Measurements from ENCODE around the gene TNIK. TPM values are rescaled to one million over a fixed set of nuclear protein-coding genes. Genes with fewer than 3 reads are reported as not detected.

TNIK gene
- total and polyA plus RNA-seq, 10 of the 15 experiments (the other 5 are each of a cell fraction or from before 2014, with no cell fraction given), result 13.9 to 74.3 (median 48.2) TPM

DNA sequence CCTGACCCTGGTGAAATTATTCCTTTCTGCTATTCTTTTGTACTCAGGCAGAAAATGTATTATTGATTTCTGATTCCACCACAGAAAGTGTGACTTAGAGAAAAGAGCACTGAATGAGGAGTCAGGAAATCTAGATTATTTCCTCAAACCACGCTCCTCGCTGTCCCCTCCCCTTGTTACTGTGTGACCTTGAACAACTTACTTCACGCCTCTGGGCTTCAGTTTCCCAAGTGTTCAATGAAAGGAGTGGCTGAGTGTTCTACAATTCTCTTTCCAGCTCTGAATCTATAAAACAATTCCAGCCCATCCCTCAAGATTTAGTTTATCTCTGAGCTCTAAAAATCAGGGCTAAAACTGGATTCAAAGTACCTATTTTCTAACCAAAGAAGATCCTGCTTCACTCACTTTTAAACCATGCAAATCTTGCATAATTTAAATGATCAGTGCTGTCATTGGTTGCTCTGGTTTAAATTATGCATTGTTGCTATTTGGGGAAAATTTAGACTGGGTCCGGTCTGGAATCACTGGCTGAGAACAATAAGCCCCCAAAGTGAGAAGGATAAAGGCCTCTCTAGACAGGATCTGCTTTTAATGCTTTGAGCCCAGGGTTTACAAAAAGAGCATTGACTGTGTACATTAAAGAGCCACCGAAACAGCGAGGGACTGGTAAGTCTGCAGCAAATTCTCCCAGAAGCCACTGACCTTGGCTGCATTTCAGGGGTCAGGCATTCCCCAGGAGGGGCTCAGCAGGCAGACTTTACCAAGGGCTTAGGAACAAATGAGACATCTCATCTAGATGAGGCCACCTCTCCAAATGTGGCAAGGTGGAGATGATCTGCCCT, 3.2 kb downstream of the TNIK start (continued):
- peak; percentile 52; the same call in 1 of the 2 replicates for TF ChIP-seq NFYB (IDR thresholded peaks at IDR 0.05; ENCODE audit: insufficient read depth, low read depth, low read length)
- no peak for TF ChIP-seq HCFC1 (IDR thresholded peaks at IDR 0.05; ENCODE audit: low read length)
- no peak for TF ChIP-seq JUND (IDR thresholded peaks at IDR 0.05; ENCODE audit: low read depth, low read length)
- TF ChIP-seq PAX5 (IDR thresholded peaks at IDR 0.05; ENCODE audit: borderline replicate concordance, low read depth, low read length), result no peak
- TF ChIP-seq MLLT1 (IDR thresholded peaks at IDR 0.05), result no peak

DNA sequence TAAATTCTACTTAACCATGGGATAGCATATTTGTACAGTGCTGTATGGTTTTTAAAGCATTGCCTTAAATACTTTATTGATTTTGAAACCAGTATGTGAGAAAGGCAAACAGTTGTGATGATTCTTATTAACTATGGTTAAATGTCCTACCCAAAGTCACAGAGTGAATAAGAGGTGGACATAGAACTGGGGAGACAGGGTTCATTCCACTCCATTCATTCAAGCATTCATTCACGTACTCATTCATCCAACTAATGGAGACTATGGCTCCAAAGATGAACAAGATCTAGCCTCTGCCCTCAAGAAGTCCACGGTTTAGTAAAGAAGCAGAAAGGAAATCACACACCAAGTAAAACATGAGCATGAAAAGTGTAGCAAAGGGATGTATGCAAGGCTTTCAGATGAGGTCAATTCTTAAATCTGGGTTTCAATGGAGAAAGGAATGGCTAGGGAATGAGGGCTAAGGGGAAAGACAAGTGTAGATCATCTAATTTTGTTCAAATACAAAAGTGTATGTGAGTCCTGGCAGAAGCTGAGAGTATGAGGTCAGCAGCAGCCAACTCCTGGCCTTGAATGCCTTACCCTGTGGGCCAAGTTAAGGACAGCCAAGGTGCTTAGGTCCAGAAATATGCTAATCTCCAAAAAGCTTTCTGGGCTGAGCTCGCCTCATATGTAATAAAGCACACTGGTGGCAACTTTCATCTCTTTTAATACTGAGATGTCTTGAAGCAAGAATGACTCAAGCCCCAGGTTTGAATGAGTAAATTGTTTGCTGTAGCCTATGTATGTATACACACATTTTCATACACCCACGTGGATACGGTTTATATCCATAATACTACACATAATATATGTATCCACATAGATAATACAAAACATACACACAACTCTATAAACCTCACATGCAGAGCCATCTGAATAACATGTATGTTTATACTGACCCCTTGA, 4.3 kb downstream of the TNIK start:
- in situ Hi-C loops (cut with MboI), result loop anchor here (5.0 kb wide), 1 partner anchor 269 kb away; no protein-coding TSS in a partner anchor
- H3K4me3 ChIP-seq, result peak overlapping the region; percentile 98
- DNase-seq (ENCODE audit: low read depth, low spot score) (no peak), ATAC-seq (no peak), FAIRE-seq (no peak)
- ChIA-PET RAD21 (ENCODE audit: unreplicated experiment) (interaction anchor here (0.7 to 2.0 kb wide), 12 partner anchors 16 to 290 kb away, joined by 3 to 5 read pairs (median 3); no protein-coding TSS in a partner anchor), SMC1A (ENCODE audit: uncharacterized antibody, unreplicated experiment) (interaction anchor here (0.6 to 4.8 kb wide), 14 partner anchors 9 to 367 kb away, joined by 3 to 26 read pairs (median 3); no protein-coding TSS in a partner anchor), POLR2A (interaction anchor here (0.6 to 2.2 kb wide), 6 partner anchors 12 to 232 kb away, joined by 3 to 5 read pairs (median 4); no protein-coding TSS in a partner anchor), CTCF (interaction anchor here (0.8 to 1.8 kb wide), 8 partner anchors 13 to 406 kb away, joined by 3 to 10 read pairs (median 4); no protein-coding TSS in a partner anchor)
- no peak overlapping the region for H2AFZ ChIP-seq (ENCODE audit: control insufficient read depth, low read depth, low read length)
- H3K27me3 ChIP-seq (replicated peaks in 1 of 2; ENCODE audit: control insufficient read depth in 2 of 2, insufficient read depth in 2 of 2, low read length in 1 of 2), result no peaks in the 10 kb centered on the region
- H3K9me3 ChIP-seq (replicated peaks; ENCODE audit: control insufficient read depth, insufficient read depth, low read length), result no peaks in the 10 kb centered on the region
- H3K36me3 ChIP-seq (ENCODE audit: control insufficient read depth in 2 of 2, insufficient read depth in 2 of 2, low read length in 1 of 2), result peaks cover 0 to 6% of the 10 kb centered on the region in 2 experiments; a peak in 1 of 4 replicates
- peak; percentile 85 for TF ChIP-seq ZNF24 (IDR thresholded peaks at IDR 0.05)
- TF ChIP-seq MXI1 (IDR thresholded peaks at IDR 0.05; ENCODE audit: low read depth, low read length), result peak; percentile 43; the same call in 1 of the 2 replicates
- TF ChIP-seq NR2C2 (IDR thresholded peaks at IDR 0.05; ENCODE audit: borderline replicate concordance, control insufficient read depth, insufficient read length, low read depth), result no peak
- peaks cover 17% of the 10 kb centered on the region for H3K4me1 ChIP-seq (ENCODE audit: control insufficient read depth, insufficient read depth, low read length)
- WGBS (ENCODE audit: insufficient coverage, insufficient replicate concordance, low lambda C conversion rate, missing lambda C conversion rate), result 35% methylated on average over 5 of the region's 5 CpGs
- H3K9ac ChIP-seq (ENCODE audit: control insufficient read depth, insufficient read depth, low read length), result peak overlapping the region; percentile 30
- peak overlapping the region; percentile 80 for H3K4me2 ChIP-seq (ENCODE audit: control insufficient read depth, insufficient read depth)
- intact Hi-C loops (cut with micrococcal nuclease; ENCODE audit: unreplicated experiment), result no loop called here
- peaks cover 2% of the 10 kb centered on the region for H4K20me1 ChIP-seq (ENCODE audit: control insufficient read depth, insufficient read depth)
- peak overlapping the region; percentile 80 for H3K27ac ChIP-seq (ENCODE audit: control insufficient read depth, insufficient read depth)
- H3K79me2 ChIP-seq (ENCODE audit: control insufficient read depth, insufficient read depth, low read length), result peaks cover 100% of the 10 kb centered on the region
- BruUV-seq (replicated peaks), result no TSS peak

All from GM12878 (cell line).